Epithelial cell of esophagus (primary cell): ENCODE results near the gene ITSN1.
A peak's percentile ranks its signal among the peaks of the same experiment; 100 is the strongest.

ENCODE experiments used
- DNase-seq: peaks from one replicate; pipeline ENCODE4 v3.0.0; 2010; ENCODE audit warnings: low read depth
- H3K4me3 ChIP-seq: 2 replicates; pipeline ENCODE4 v1.5.1; 2011; ENCODE audit warnings: mild to moderate bottlenecking, low read length, control low read depth
- CTCF ChIP-seq: IDR thresholded peaks from 2 replicates; pipeline ENCODE4 v1.5.1; 2011; ENCODE audit warnings: low read depth, mild to moderate bottlenecking, low read length, control low read depth, inconsistent platforms; ENCODE audit not compliant: insufficient read depth; ENCODE audit errors: missing control alignments

The ITSN1 gene

GRCh38 chr21:33729641-33730040 is 87.3 kb downstream of the ITSN1 start:
- no peak overlapping the region for H3K4me3 ChIP-seq
- no peak for DNase-seq
- no peak for TF ChIP-seq CTCF

- no peak for TF ChIP-seq CTCF
- DNase-seq = peak; percentile 25
- H3K4me3 ChIP-seq = no peak overlapping the region
These were observed 89.1 kb downstream of the ITSN1 start for GRCh38 chr21:33731447-33731846.

- no peak for DNase-seq
- no peak for TF ChIP-seq CTCF
- H3K4me3 ChIP-seq = no peak overlapping the region
These were observed 89.7 kb downstream of the ITSN1 start for GRCh38 chr21:33732038-33732437.

- no peak for DNase-seq
- no peak overlapping the region for H3K4me3 ChIP-seq
- no peak for TF ChIP-seq CTCF
These were observed 91.3 kb downstream of the ITSN1 start for GRCh38 chr21:33733601-33734000.

GRCh38 chr21:33734291-33734690 is 92.0 kb downstream of the ITSN1 start:
- no peak overlapping the region for H3K4me3 ChIP-seq
- no peak for TF ChIP-seq CTCF
- DNase-seq = no peak

- H3K4me3 ChIP-seq = no peak overlapping the region
- no peak for DNase-seq
- no peak for TF ChIP-seq CTCF
These were observed 92.5 kb downstream of the ITSN1 start for GRCh38 chr21:33734818-33735217.

- no peak for DNase-seq
- no peak overlapping the region for H3K4me3 ChIP-seq
- TF ChIP-seq CTCF = no peak
These were observed 94.3 kb downstream of the ITSN1 start for GRCh38 chr21:33736569-33736968.
